Effector memory CD4-positive, alpha-beta T cell (primary cell): Measurements from ENCODE around the gene ETV6.

Source experiments
- DNase-seq, 3 donors: peaks; one replicate each; pipeline ENCODE4 v3.0.0-alpha.2; 2020
- H3K27ac ChIP-seq: 2 replicates; pipeline ENCODE4 v1.7.0; 2013; ENCODE audit warnings: mild to moderate bottlenecking, low read length, moderate library complexity; ENCODE audit not compliant: insufficient read depth, poor library complexity, severe bottlenecking
- H3K27me3 ChIP-seq: replicated peaks from 2 replicates; pipeline ENCODE4 v1.7.0; 2013; ENCODE audit warnings: mild to moderate bottlenecking, low read length; ENCODE audit not compliant: insufficient read depth, control insufficient read depth, poor library complexity, severe bottlenecking
- H3K36me3 ChIP-seq: 2 replicates; pipeline ENCODE4 v1.7.0; 2013; ENCODE audit warnings: mild to moderate bottlenecking, low read length, moderate library complexity; ENCODE audit not compliant: control insufficient read depth, insufficient read depth
- H3K4me1 ChIP-seq: 2 replicates; pipeline ENCODE4 v1.7.0; 2013; ENCODE audit warnings: low read length, mild to moderate bottlenecking; ENCODE audit not compliant: control insufficient read depth, insufficient read depth, poor library complexity, severe bottlenecking
- H3K4me3 ChIP-seq: 2 replicates; pipeline ENCODE4 v1.7.0; 2013; ENCODE audit warnings: low read length, low read depth, mild to moderate bottlenecking; ENCODE audit not compliant: insufficient read depth, poor library complexity, severe bottlenecking
- H3K9me3 ChIP-seq: 2 replicates; pipeline ENCODE4 v1.7.0; 2013; ENCODE audit warnings: mild to moderate bottlenecking, low read length, moderate library complexity; ENCODE audit not compliant: control insufficient read depth

ETV6 gene

DNA sequence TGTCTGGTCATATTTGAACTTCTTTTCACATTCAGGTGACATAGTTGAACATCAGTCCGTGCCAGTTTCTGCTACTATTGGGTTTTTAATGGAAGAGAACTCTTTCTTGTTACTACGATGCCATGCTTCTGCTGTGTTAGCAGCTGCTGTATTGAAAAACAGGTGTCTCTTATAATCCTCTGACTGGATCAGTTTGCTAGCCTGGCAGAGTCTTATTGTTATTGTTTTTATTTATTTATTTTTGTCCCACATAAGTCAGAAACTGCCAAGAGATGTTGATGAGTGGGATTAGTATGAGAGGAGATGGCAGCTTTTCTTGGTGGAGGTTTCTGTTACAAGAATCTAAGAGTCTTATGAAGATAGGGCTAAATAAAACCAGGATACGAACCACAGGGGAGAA is 14.6 kb downstream of the ETV6 start:
- no peaks in the 10 kb centered on the region for H3K27me3 ChIP-seq
- H3K36me3 ChIP-seq, result no peaks in the 10 kb centered on the region
- DNase-seq, result no peak
- no peak overlapping the region for H3K4me3 ChIP-seq
- no peak overlapping the region for H3K27ac ChIP-seq
- no peaks in the 10 kb centered on the region for H3K9me3 ChIP-seq
- H3K4me1 ChIP-seq, result peaks cover 21% of the 10 kb centered on the region

DNA sequence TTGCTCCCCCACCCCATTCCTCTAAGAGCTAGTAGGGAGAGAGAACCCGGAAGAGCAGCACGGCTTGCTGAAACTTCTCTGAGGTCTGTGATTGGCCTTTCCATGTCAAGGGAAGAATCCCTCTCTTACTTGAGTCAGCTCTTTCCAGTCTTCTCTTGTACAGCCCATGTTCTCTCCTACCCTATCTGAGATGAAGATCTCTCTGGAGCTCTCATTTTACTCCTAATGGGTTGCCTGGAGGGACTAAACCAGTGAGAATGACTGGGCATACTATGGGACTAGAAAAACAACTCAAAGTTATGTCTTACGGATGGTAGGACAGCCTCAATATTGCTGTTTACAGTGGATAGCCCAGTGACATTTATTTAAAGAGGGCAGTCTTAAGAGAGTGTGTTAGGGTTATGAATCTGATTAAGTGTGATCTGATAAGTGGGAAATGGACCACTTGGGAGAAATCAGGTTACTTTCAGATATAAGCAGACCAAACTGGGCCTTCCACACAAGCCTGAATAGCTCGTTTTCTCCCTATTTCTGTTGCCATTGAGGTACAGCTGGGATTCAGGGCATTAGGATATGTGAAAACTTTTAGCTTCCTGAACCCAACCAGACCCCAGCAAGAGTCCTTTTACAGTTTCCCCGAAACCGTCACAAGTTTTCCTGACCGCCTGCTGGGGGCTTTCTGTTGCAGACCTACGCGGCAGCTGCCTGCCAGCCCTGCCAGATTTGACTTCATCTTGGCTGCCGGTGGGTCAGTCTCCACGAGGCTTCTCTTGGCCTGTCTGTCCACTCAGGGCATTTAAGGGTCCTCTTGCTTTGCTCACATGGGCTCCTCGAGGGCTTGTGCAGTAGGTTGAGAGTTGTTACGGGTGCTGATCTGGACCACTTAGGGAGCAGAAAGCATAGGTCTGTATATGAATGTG is 16.9 kb downstream of the ETV6 start:
- H3K4me1 ChIP-seq, result peaks cover 14% of the 10 kb centered on the region
- H3K4me3 ChIP-seq, result no peak overlapping the region

DNA sequence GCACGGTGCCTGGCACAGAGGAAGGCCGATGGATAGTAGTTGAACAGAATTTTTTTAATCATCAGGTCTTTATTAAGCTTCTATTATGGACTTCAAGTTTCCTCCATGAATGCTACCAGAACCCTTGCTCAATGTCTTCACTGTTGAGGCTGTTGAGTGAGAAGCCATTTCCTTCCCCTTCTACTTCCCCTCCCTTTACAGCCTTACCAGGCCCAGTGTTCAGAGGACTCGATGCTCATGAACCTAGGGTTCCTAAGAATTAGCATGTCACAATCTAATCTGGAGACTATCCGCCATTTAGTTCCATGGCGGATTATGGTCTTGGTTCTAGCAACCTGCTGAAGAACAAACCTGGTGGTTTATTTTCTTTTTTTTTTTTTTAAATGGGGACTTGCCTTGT is 17.7 kb downstream of the ETV6 start:
- DNase-seq, result no peak
- peaks cover 9% of the 10 kb centered on the region for H3K4me1 ChIP-seq

More for the DNA sequence above, 16.9 kb downstream of the ETV6 start:
- Histone ChIP-seq H3K27me3 (no peaks in the 10 kb centered on the region), H3K9me3 (no peaks in the 10 kb centered on the region), H3K36me3 (no peaks in the 10 kb centered on the region), H3K27ac (no peak overlapping the region)
- no peak for DNase-seq

DNA sequence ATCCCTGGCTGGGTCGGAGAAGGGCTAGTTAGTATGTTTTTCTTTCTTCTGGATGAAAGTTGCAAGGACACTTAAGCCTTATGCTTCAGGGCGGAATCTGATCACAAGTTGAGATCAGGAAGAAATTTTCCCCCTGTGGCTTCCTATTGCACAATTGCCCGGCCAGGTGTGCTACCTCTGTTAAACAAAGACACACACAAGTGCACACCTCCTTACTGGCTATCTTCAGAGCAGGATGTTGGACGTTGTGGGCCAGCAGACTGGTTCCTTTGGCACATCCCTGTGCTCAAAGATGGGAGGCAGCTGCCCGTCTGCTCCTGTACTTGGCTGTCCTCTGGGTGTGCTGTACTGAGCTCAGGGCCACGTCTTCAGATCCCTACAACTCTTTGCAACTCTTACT is 19.1 kb downstream of the ETV6 start:
- H3K27ac ChIP-seq, result no peak overlapping the region
- no peaks in the 10 kb centered on the region for H3K36me3 ChIP-seq
- DNase-seq, result no peak
- no peak overlapping the region for H3K4me3 ChIP-seq
- no peaks in the 10 kb centered on the region for H3K27me3 ChIP-seq
- no peaks in the 10 kb centered on the region for H3K9me3 ChIP-seq
- H3K4me1 ChIP-seq, result peaks cover 9% of the 10 kb centered on the region

More for the DNA sequence above, 17.7 kb downstream of the ETV6 start:
- H3K27ac ChIP-seq, result no peak overlapping the region
- H3K36me3 ChIP-seq, result no peaks in the 10 kb centered on the region
- no peak overlapping the region for H3K4me3 ChIP-seq
- H3K9me3 ChIP-seq, result no peaks in the 10 kb centered on the region
- H3K27me3 ChIP-seq, result no peaks in the 10 kb centered on the region

DNA sequence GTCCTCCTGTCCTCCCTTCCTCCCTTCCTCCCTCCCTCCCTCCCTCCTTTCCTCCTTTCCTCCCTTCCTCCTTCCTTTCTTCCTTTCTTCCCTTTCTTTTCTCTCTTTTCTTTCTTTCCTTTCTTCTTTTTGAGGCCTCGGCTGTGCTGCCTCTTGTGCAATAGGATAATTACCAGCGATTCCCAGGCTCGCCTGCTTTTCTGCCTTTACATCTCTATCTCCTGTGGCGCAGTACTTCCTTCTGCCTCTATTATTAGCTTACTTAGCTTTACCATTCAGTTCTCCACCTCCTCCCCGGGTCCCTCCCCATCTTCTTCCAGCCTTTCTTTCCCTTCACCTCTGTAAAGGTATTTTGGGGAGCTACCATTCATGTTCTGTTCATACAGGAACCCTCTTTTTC is 19.9 kb downstream of the ETV6 start:
- no peaks in the 10 kb centered on the region for H3K36me3 ChIP-seq
- no peak for DNase-seq
- no peaks in the 10 kb centered on the region for H3K27me3 ChIP-seq
- no peak overlapping the region for H3K4me3 ChIP-seq
- H3K4me1 ChIP-seq, result peaks cover 9% of the 10 kb centered on the region
- H3K27ac ChIP-seq, result no peak overlapping the region
- no peaks in the 10 kb centered on the region for H3K9me3 ChIP-seq

DNA sequence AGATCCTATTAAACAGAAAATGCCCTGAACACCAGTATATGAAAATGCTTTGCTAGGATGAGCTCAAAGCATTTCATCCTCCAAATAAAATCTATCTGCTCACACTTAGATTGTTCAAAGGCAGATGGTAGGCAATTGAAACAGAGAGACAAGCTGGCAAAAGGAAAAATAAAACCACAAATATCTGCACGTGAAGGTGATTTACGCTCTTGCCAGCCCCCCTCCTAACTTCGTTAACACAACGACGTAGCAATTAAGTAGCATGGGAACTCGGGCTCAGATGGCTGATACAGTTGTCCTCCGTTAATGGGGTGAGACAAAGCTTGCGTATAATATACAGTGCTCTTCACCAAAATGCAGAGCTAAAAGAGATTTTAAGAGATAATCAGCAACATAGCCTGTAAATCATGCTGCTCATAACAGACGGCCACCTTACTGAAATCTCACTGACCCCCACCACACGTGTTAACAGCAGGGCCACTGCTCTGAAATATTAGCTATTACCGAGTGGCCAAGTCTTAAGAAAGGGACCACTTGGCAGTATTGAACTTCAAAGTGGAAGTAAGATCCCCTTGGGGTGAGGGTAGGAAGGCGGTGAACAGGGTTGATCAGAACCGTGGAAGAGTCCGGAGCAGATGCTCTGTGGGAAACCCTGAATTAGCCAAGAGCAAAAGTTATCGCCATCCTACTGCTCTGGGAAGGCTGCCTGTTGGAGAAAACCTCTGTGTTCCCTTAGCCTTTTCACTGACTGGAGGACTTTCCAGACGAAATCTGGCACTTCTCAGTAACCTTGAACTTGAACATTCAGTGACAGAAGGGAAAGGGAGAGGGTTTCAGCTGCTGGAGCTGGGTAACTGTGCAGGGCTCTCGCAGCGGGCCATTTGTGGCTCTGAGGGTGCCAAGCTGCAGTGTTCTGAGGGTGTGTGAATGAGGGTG is 23.1 kb downstream of the ETV6 start:
- Histone ChIP-seq H3K36me3 (no peaks in the 10 kb centered on the region), H3K27me3 (no peaks in the 10 kb centered on the region), H3K9me3 (no peaks in the 10 kb centered on the region), H3K4me3 (no peak overlapping the region), H3K27ac (no peak overlapping the region), H3K4me1 (no peaks in the 10 kb centered on the region)
- no peak for DNase-seq

DNA sequence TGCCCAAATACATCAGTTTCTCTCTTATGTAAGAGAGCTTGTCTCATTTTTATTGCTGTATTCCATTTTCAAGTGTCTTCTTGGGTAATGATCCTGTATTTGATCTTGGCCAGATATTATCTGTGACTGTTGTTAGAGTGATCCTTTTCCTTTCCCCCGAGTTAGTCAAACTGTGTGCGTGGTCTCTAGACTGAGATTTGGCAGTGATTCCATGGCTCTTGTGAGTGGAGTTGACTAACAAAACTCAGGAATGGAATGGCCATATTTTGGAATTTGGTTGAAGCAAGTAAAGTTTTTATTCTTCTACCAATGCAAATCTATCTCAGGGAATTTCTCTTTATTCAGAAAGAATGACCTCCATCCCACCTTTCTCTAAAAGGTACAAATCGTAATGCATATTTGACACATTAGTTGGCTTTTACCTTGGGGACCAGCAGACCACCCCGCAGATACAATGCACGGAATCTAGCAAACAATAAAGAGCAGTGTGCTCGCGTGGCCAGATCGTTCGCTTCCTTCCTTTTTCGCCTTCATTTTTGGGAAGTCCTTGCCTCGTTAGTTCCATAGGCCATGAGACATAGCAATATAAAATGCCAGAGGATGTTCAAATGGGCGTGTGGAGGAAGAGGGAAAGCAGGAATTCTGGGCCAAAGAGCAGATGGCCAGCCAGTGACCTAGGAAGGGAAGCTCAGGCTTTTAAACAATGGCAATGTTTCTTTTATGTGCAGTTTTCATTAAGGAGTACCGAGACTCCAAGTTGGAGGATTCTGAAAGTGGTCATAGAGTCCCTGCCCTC is 24.4 kb downstream of the ETV6 start:
- Histone ChIP-seq H3K36me3 (no peaks in the 10 kb centered on the region), H3K27me3 (no peaks in the 10 kb centered on the region), H3K9me3 (no peaks in the 10 kb centered on the region), H3K27ac (no peak overlapping the region), H3K4me3 (no peak overlapping the region), H3K4me1 (no peaks in the 10 kb centered on the region)
- no peak for DNase-seq

DNA sequence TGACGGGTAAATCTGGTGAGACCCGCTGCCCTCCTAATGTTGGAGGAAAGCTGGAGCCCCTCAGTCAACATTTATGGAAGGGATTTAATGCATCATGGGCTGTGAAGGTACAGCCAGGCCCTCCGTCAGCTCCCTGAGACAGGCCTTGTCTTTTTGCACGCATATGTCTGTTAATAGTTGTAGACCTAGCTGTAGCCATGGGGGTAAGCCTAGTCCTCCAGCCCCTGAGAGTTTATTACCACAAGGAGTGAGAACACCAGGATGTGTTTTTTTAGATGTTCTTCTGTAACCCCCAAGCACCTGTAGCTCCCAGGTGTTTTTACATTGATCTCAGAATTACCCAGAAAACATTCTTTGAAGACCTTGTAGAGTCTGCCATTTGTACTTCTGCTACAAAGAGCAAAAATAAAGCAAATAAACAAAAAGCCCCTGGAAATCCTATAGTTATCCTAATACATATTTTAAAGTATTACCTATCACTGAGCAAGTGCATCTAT is 25.5 kb downstream of the ETV6 start:
- H3K36me3 ChIP-seq, result no peaks in the 10 kb centered on the region
- H3K9me3 ChIP-seq, result no peaks in the 10 kb centered on the region
- H3K4me3 ChIP-seq, result no peak overlapping the region
- DNase-seq, result no peak
- H3K27me3 ChIP-seq, result no peaks in the 10 kb centered on the region
- H3K4me1 ChIP-seq, result no peaks in the 10 kb centered on the region
- H3K27ac ChIP-seq, result no peak overlapping the region

DNA sequence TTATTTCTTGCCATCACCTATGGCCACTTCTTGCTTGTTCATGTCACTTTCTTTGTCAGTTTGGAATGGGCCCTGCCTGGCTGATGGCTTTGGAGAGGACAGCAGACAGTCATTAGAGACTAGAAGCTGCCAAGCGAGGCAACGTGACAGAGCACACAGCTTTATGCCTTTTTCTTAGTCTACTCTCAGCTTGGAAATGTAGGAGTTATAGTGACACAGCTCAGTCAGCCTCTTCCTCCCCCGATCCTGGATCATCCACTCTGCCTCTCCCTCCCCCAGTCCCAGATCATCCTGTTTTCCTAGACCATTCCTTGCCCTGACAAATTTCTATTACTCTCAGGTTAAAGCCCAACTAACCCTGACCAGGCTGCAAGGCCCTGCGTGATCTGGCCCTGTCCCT is 26.6 kb downstream of the ETV6 start:
- no peak for DNase-seq
- Histone ChIP-seq H3K27ac (no peak overlapping the region), H3K9me3 (no peaks in the 10 kb centered on the region), H3K4me1 (no peaks in the 10 kb centered on the region), H3K4me3 (no peak overlapping the region), H3K27me3 (no peaks in the 10 kb centered on the region), H3K36me3 (no peaks in the 10 kb centered on the region)
